Cerebellar nuclear complex (tissue), 1 donor: Measurements from ENCODE around the gene MGMT.

Source experiments
- DNase-seq, 2 experiments: peaks; one replicate each; lab custom pipeline; 2025; lab: John Stamatoyannopoulos, UW

MGMT gene

GRCh38 chr10:129455625-129456024, 11.4 kb upstream of the MGMT start:
- no peak for DNase-seq

GRCh38 chr10:129459762-129460539, 7.1 kb upstream of the MGMT start:
- no peak for DNase-seq

GRCh38 chr10:129462257-129462795, 4.7 kb upstream of the MGMT start:
- no peak for DNase-seq

- DNase-seq: no peak
These were observed 2.8 kb upstream of the MGMT start for GRCh38 chr10:129464251-129464650.

- DNase-seq: no peak
These were observed 992 bp upstream of the MGMT start for GRCh38 chr10:129465796-129466702.

GRCh38 chr10:129467359-129468064, 471 bp downstream of the MGMT start:
- DNase-seq: peak in 1 of 2 experiments; percentile 3

GRCh38 chr10:129468187-129468586, 1.1 kb downstream of the MGMT start:
- no peak for DNase-seq

GRCh38 chr10:129470103-129470851, 3.2 kb downstream of the MGMT start:
- DNase-seq: no peak

- DNase-seq: no peak
These were observed 4.6 kb downstream of the MGMT start for GRCh38 chr10:129471447-129472175.

GRCh38 chr10:129472696-129473555, 5.9 kb downstream of the MGMT start:
- DNase-seq: no peak

- no peak for DNase-seq
These were observed 7.6 kb downstream of the MGMT start for GRCh38 chr10:129474642-129475041.

GRCh38 chr10:129476431-129476830, 9.4 kb downstream of the MGMT start:
- DNase-seq: no peak

GRCh38 chr10:129477051-129477450, 10.0 kb downstream of the MGMT start:
- DNase-seq: no peak

- DNase-seq: no peak
These were observed 14.6 kb downstream of the MGMT start for GRCh38 chr10:129481641-129482040.

GRCh38 chr10:129483430-129484010, 16.5 kb downstream of the MGMT start:
- DNase-seq: no peak

GRCh38 chr10:129486805-129487204, 19.8 kb downstream of the MGMT start:
- no peak for DNase-seq

GRCh38 chr10:129491123-129491734, 24.2 kb downstream of the MGMT start:
- DNase-seq: no peak

- DNase-seq: no peak
These were observed 27.1 kb downstream of the MGMT start for GRCh38 chr10:129494176-129494575.

- no peak for DNase-seq
These were observed 27.7 kb downstream of the MGMT start for GRCh38 chr10:129494740-129495139.
